Astrocyte (in vitro differentiated cells and primary cell): ENCODE measurements around the gene BANP.

Experiments
- EZH2 ChIP-seq: IDR thresholded peaks from 2 replicates; pipeline ENCODE4 v1.6.1; 2012; ENCODE audit warnings: mild to moderate bottlenecking, low read length, inconsistent platforms; ENCODE audit not compliant: insufficient read depth
- TF ChIP-seq, protein P1 (sequence below): IDR thresholded peaks from 2 replicates; pipeline ENCODE4 v1.5.1; 2011; ENCODE audit warnings: low read depth, mild to moderate bottlenecking, inconsistent platforms, low read length, moderate library complexity; ENCODE audit not compliant: insufficient read depth

DNA sequence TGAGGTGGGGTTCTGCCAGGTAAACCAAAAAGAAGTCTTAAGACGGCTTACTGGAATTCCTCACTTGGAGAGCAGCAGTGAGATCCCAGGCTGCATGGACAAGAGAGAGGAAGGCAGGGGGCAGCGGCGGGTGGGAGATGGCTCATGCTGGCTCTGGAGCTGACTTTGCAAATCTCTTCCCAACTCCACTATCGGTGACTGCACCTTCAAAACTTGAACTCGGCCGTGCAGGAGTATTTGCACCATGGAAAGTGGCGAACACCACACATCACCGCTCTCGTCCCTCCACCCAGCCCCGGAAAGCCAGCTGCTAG is 31.6 kb upstream of the BANP start:
- TF ChIP-seq, protein P1, sequence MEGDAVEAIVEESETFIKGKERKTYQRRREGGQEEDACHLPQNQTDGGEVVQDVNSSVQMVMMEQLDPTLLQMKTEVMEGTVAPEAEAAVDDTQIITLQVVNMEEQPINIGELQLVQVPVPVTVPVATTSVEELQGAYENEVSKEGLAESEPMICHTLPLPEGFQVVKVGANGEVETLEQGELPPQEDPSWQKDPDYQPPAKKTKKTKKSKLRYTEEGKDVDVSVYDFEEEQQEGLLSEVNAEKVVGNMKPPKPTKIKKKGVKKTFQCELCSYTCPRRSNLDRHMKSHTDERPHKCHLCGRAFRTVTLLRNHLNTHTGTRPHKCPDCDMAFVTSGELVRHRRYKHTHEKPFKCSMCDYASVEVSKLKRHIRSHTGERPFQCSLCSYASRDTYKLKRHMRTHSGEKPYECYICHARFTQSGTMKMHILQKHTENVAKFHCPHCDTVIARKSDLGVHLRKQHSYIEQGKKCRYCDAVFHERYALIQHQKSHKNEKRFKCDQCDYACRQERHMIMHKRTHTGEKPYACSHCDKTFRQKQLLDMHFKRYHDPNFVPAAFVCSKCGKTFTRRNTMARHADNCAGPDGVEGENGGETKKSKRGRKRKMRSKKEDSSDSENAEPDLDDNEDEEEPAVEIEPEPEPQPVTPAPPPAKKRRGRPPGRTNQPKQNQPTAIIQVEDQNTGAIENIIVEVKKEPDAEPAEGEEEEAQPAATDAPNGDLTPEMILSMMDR, result no peak
- TF ChIP-seq EZH2, result no peak
